ENCODE measurements around the gene DGKD.

DGKD gene

DNA sequence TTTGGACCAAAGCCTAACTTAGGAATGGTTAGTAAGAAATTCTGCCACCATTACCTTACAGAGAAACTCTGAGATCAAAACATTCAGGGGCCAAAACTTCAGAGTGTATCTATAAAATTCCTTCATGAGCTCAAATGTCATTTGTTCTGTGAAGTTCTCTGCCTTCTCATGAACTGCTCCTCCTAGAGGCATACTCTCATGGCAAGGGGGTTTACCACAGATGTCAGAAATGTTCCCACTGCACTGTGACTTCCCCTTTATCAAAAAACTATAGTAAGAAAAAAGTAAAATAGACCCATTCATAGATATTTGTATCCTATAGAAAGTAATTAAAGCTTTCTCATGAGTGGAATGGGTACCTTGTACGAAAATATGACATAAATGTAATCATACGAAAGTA is 143.8 kb downstream of the DGKD start:
- no peak for DNase-seq (ENCODE audit: low read depth, low spot score)

- DNase-seq (ENCODE audit: low read depth, low spot score): no peak
These were observed 145.6 kb downstream of the DGKD start for GRCh38 chr2:233499928-233500327.

DNA sequence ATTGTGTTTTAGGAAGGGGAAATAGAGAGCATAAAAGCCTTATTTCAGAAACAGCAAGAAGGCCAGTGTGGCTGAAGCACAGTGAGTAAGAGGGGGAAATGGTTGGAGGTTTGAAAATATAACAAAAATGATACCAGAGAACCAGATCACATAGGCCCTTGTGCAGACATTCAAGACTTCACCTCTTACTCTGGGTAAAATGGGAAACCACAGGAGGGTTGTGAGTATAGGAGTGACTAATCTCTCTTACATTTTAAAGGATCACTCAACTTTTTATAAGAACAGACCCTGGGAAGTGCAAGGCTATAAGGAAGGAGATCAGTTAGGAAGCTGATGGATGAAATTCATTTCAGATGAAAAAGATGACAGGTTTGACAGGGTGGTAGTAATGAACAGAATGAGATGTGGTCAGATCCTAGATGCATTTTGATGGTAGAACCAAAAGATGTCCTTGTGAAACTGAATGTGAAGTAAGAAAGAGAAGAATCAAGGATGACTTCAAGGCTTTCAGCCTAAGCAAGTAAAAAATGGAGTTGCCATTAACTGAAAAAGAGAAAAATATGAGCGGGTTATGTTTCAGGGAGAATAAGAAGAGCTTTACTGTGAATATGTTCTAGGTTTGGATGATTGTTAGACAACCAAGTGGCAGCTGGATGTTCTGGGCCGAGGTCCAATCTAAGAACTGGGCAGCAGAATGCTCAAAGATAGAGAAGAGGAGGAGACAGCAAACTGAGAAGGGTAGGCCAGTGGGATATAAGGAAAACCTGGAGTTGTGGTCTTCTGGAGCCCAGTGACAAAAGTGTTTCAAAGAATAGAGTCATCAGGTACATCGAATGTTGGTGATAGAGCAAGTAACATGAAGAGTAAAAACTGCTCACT is 147.1 kb downstream of the DGKD start:
- DNase-seq (ENCODE audit: low read depth, low spot score): no peak

- no peak for DNase-seq (ENCODE audit: low read depth, low spot score)
These were observed 149.2 kb downstream of the DGKD start for GRCh38 chr2:233503481-233503880.

DNA sequence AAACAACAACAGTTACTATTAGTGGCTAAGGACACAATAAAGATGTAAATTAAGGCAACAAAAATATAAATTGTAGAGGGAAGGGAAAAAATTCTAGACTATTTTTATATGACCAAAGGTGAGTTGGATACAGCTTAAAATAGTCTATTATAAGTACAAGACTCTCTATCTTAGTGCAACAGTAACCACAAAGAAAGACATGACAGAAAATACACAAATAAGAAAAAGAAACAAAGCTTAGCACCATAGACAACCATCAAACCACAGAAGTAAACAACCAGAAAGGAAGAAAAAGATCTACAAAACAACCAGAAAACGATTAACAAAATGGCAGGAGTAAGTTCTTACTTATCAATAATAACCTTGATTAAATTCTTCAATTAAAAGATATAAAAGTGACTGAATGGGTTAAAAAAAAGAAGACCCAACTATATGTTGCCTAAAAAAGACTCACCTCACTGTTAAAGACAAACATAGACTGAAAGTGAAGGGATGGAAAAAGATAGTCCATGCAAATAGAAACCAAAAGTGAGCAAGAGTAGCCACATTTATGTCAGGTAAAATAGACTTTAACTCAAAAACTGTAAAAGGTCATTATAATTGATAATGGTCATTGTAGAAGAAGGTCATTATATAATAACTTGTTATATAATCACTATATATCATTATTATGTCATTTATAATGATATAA is 149.8 kb downstream of the DGKD start:
- no peak for DNase-seq (ENCODE audit: low read depth, low spot score)

- no peak for DNase-seq (ENCODE audit: low read depth, low spot score)
These were observed 159.8 kb downstream of the DGKD start for GRCh38 chr2:233513953-233514655.

GRCh38 chr2:233519787-233520611 is 165.7 kb downstream of the DGKD start:
- DNase-seq (ENCODE audit: low read depth, low spot score): no peak
